AG04450 (cell line): ENCODE measurements around the gene AMBRA1. TPM values are rescaled to one million over a fixed set of nuclear protein-coding genes. Genes with fewer than 3 reads are reported as not detected.
A peak's percentile ranks its signal among the peaks of the same experiment; 100 is the strongest.

Experiments used
- CTCF ChIA-PET: fragments of 300-600, 350-600 bp; formaldehyde crosslinking; extraction: SDS; loops from one replicate; lab custom pipeline; 2022; ENCODE audit warnings: antibody characterized with exemption, inconsistent platforms; lab: Charles Lee
- POLR2A ChIA-PET: fragments of 350-600 bp; formaldehyde crosslinking; extraction: SDS; loops from one replicate; lab custom pipeline; 2021; ENCODE audit warnings: antibody characterized with exemption, inconsistent platforms; lab: Yijun Ruan, JAX
- DNase-seq: peaks from one replicate; pipeline ENCODE4 v3.0.0-alpha.2; 2011; ENCODE audit warnings: low read depth, low spot score
- H3K27ac ChIP-seq: one replicate; pipeline ENCODE4 v1.5.1; 2012; ENCODE audit warnings: low read depth, low read length, control low read depth
- H3K27me3 ChIP-seq: one replicate; pipeline ENCODE4 v1.6.0; 2012; ENCODE audit warnings: low read length; ENCODE audit not compliant: control insufficient read depth, insufficient read depth
- H3K4me3 ChIP-seq: 2 replicates; pipeline ENCODE4 v1.5.1; 2011; ENCODE audit warnings: mild to moderate bottlenecking, low read depth, low read length, control low read depth
- H3K9me3 ChIP-seq: 2 replicates; pipeline ENCODE4 v1.5.1; 2012; ENCODE audit warnings: low read length; ENCODE audit not compliant: control insufficient read depth, insufficient read depth
- polyA plus RNA-seq: library from polyadenylated mRNA; depleted of rRNA; stranded (reverse); fragments of >200 nt; gene quantifications from 2 replicates; pipeline ENCODE4 v1.2.3, GENCODE V29; 2011
- TF ChIP-seq, protein P1 (sequence below): IDR thresholded peaks from 2 replicates; pipeline ENCODE4 v1.5.1; 2011; ENCODE audit warnings: low read depth, low read length, control low read depth, inconsistent platforms

AMBRA1 gene
- polyA plus RNA-seq, 1 experiment, result 12.8 TPM

DNA sequence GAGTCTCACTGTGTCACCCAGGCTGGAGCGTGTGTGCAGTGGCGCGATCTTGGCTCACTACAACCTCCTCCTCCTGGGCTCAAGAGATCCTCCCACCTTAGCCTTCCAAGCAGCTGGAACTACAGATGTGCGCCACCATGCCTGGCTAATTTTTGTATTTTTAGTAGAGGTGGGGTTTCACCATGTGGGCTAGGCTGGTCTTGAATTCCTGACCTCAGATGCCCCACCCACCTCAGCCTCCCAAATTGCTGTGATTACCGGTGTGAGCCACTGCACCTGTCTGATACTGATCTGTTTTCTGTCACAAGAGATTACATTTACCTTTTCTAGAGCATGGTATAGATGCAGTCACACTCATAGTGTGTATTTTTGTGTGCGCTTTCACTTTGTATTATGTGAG lies 35.1 kb upstream of the AMBRA1 start:
- no peak for DNase-seq
- POLR2A ChIA-PET, result no interaction called here
- Histone ChIP-seq H3K27me3 (no peaks in the 10 kb centered on the region), H3K9me3 (no peaks in the 10 kb centered on the region), H3K27ac (no peak overlapping the region), H3K4me3 (no peak overlapping the region)
- TF ChIP-seq, protein P1, sequence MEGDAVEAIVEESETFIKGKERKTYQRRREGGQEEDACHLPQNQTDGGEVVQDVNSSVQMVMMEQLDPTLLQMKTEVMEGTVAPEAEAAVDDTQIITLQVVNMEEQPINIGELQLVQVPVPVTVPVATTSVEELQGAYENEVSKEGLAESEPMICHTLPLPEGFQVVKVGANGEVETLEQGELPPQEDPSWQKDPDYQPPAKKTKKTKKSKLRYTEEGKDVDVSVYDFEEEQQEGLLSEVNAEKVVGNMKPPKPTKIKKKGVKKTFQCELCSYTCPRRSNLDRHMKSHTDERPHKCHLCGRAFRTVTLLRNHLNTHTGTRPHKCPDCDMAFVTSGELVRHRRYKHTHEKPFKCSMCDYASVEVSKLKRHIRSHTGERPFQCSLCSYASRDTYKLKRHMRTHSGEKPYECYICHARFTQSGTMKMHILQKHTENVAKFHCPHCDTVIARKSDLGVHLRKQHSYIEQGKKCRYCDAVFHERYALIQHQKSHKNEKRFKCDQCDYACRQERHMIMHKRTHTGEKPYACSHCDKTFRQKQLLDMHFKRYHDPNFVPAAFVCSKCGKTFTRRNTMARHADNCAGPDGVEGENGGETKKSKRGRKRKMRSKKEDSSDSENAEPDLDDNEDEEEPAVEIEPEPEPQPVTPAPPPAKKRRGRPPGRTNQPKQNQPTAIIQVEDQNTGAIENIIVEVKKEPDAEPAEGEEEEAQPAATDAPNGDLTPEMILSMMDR, result no peak
- CTCF ChIA-PET, result interaction anchor here (1.9 kb wide), 1 partner anchor 11 kb away, joined by 9 read pairs; the partner anchor contains the start of genes ATG13 and HARBI1

- Histone ChIP-seq H3K27me3 (no peaks in the 10 kb centered on the region), H3K9me3 (no peaks in the 10 kb centered on the region), H3K27ac (no peak overlapping the region), H3K4me3 (no peak overlapping the region)
- TF ChIP-seq, protein P1, result no peak
- CTCF ChIA-PET, result no interaction called here
- POLR2A ChIA-PET, result no interaction called here
- DNase-seq, result no peak
Observed at GRCh38 chr11:46625406-46625805, 31.6 kb upstream of the AMBRA1 start.

DNA sequence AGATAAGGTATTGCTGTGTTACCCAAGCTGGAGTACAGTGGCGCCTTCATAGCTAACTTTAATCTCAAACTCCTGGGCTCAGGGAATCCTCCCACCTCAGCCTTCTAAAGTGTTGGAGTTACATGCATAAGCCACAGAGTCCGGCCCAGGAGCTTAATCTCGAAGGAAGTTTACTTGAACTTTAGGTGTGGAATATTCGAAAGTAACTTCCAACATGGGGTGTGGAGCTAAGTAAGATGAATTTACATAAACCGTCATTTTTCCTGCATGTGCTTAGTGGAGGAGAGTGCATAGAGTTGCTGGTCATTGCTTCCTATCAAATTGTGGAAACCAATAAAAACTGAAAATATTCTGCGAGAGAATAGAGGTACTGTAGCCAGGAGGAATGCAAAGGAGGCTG lies 25.0 kb upstream of the AMBRA1 start:
- ChIA-PET CTCF (interaction anchor here (0.6 to 2.5 kb wide), 17 partner anchors 8 to 230 kb away, joined by 3 to 23 read pairs (median 5); no protein-coding TSS in a partner anchor), POLR2A (interaction anchor here (0.8 to 1.0 kb wide), 3 partner anchors 25 to 39 kb away, joined by 3 read pairs; partner anchors contain the start of gene AMBRA1)
- H3K4me3 ChIP-seq, result peak overlapping the region; percentile 100

GRCh38 chr11:46617972-46618314 lies 24.1 kb upstream of the AMBRA1 start:
- Histone ChIP-seq H3K9me3 (no peaks in the 10 kb centered on the region), H3K27ac (peak overlapping the region; percentile 97), H3K27me3 (no peaks in the 10 kb centered on the region), H3K4me3 (peak overlapping the region; percentile 100)
- TF ChIP-seq, protein P1, result no peak
- DNase-seq, result no peak
- ChIA-PET CTCF (interaction anchor here (0.6 to 2.5 kb wide), 19 partner anchors 9 to 229 kb away, joined by 3 to 23 read pairs (median 5); no protein-coding TSS in a partner anchor), POLR2A (interaction anchor here (1.0 kb wide), 1 partner anchor 31 kb away, joined by 3 read pairs; no protein-coding TSS in a partner anchor)

More for the DNA sequence above, 25.0 kb upstream of the AMBRA1 start:
- H3K27me3 ChIP-seq, result no peaks in the 10 kb centered on the region
- H3K9me3 ChIP-seq, result no peaks in the 10 kb centered on the region
- TF ChIP-seq, protein P1, result no peak
- DNase-seq, result no peak
- no peak overlapping the region for H3K27ac ChIP-seq

DNA sequence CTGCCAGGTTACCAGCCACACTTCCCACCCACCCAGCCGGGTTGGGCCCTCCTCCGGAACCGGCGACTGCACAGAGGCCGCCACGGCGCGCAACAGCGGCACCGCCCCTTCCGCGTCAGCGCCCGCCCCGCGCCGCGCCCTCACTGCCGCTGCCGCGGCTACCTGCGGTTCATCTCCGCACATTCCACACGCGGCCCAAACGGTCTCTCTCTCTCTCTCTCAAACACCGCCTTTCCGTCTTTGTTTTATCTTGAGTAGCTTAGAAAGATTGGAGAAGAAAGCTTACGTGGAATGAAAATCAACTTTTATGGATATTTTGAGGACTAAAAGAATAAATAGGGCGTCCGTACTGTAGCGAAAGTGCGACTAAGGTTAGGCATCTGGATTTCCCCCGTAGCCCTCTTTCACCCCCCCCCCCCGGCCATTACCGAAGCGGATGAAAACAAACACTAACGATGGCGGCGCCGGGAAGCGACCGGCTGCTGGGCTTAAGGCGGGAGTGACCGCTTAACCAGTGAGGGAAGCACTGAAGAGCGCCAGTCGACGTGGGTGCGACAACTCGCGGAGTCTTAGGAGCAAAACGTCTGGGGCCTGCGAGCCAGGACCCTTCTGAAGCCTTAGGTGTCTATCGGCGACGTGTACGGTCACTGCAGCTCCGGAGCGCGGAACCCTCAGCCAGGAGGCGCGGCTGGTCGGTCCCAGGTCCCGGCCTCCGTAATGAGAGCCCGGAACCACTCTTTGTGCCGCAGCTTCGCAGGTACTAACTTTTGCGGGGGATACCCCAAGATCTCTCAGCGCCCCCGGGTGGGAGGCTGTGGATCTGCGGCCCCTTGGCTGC lies 23.5 kb upstream of the AMBRA1 start, which contains the start of the genes ATG13 and HARBI1:
TSS of gene ATG13 (plus strand) at position 420 of the 838 bp plus-strand sequence. CDS start 26,739 bp downstream, outside the sequence.
TSS of gene HARBI1 (minus strand) at position 94 of the 838 bp plus-strand sequence. CDS start 990 bp downstream, outside the sequence.
- ChIA-PET POLR2A (interaction anchor here (1.0 kb wide), 1 partner anchor 32 kb away, joined by 3 read pairs; no protein-coding TSS in a partner anchor), CTCF (interaction anchor here (0.5 to 2.5 kb wide), 18 partner anchors 10 to 229 kb away, joined by 3 to 23 read pairs (median 6); partner anchors contain the start of gene CHRM4)
- Histone ChIP-seq H3K4me3 (peak within 1 kb of the TSS; percentile 100), H3K27me3 (no peaks in the 10 kb centered on the region), H3K27ac (peak within 1 kb of the TSS; percentile 97), H3K9me3 (no peaks in the 10 kb centered on the region)
- TF ChIP-seq, protein P1, result peak; percentile 90
- peak; percentile 51 for DNase-seq
